Measurements from ENCODE around the gene DYNLT2B.
"Not testable (repeated sequence)": the region's sequence is repeated elsewhere in the genome, so short reads cannot be mapped to it uniquely, and the experiment has no call there.

Gene DYNLT2B

DNA sequence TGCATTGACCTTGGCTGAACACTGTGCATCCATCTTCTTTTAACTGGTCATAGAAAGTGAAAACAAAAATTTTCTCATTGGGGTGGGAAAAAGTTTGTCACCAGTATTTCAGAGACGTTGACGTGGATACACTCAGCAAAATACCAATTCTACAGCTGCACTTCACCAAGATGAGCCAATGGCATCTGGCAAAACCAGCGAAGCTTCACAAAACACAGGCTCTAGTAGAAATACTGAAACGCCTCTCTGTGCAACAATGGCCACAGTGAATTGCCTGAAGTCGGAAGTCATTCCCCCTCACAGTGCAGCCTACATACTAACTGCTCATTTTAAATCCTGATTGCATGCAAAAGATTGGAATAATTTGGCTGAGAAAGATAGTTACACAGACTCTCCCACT lies 47.5 kb downstream of the DYNLT2B start:
- DNase-seq: no peak

GRCh38 chr3:196268284-196269163 lies 49.5 kb downstream of the DYNLT2B start:
- no peak for DNase-seq

- DNase-seq: no peak
Measured at GRCh38 chr3:196263819-196264218, 54.2 kb downstream of the DYNLT2B start.

GRCh38 chr3:196260784-196261183 lies 57.3 kb downstream of the DYNLT2B start:
- DNase-seq: no peak

DNA sequence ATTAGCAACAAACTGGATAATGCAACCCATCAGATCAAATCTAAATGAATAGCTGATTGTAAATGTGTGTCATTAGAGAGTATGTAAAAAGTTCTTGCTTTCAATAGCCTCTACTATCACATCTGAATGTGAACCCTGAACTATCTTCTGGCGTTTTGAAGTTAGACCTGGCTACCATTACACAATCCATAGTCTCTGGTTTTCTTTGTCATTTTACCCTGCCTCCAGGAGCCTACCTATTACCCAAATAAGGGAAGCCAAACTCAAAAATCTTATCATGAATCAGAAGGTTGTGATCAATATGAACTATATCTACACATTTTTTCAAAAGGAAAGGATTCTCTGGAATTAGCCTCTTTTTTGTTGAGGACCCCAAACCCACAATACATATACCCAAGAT lies 62.3 kb downstream of the DYNLT2B start:
- DNase-seq: no peak

GRCh38 chr3:196254376-196255283 lies 63.4 kb downstream of the DYNLT2B start:
- DNase-seq: no peak

GRCh38 chr3:196251918-196252317 lies 66.1 kb downstream of the DYNLT2B start:
- no peak for DNase-seq

GRCh38 chr3:196246612-196247308 lies 71.3 kb downstream of the DYNLT2B start:
- no peak for DNase-seq

DNA sequence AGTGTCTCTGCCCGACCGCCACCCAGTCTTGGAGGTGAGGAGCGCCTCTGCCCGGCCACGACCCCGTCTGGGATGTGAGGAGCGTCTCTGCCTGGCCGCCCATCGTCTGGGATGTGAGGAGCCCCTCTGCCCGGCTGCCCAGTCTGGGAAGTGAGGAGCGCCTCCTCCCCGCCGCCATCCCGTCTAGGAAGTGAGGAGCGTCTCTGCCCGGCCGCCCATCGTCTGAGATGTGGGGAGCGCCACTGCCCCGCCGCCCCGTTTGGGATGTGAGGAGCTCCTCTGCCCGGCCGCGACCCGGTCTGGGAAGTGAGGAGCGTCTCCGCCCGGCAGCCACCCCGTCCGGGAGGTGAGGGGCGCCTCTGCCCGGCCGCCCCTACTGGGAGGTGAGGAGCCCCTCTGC lies 73.9 kb downstream of the DYNLT2B start:
- DNase-seq: not testable (repeated sequence)

- no peak for DNase-seq
Measured at GRCh38 chr3:196241704-196242103, 76.3 kb downstream of the DYNLT2B start.
